Right atrium auricular region (tissue), 2 donors: ENCODE data around the gene DLG2. TPM values are rescaled to one million over a fixed set of nuclear protein-coding genes. Genes with fewer than 3 reads are reported as not detected.
"Not testable (repeated sequence)": the region's sequence is repeated elsewhere in the genome, so short reads cannot be mapped to it uniquely, and the experiment has no call there.

Experiments used
- DNase-seq: peaks from one replicate; pipeline ENCODE4 v3.0.0-alpha.2; 2019; ENCODE audit warnings: low spot score
- H3K27ac ChIP-seq, 2 donors: fragments of 200-600 bp; sonication (generic); 1 replicate in 1 of 2; 2 replicates in 1 of 2; pipeline ENCODE4 v1.5.1; 2016 to 2019
- H3K27me3 ChIP-seq, 2 donors: fragments of 200-600 bp; sonication (generic); one replicate each; pipeline versions ENCODE4 v1.5.1 to v1.6.0; 2017 to 2019
- H3K36me3 ChIP-seq: fragments of 200-600 bp; sonication (generic); one replicate; pipeline ENCODE4 v1.5.1; 2016
- H3K4me1 ChIP-seq, 2 donors: fragments of 200-600 bp; sonication (generic); one replicate each; pipeline versions ENCODE4 v1.5.1 to v1.6.0; 2017 to 2019
- H3K4me3 ChIP-seq, 2 donors: fragments of 200-600 bp; sonication (generic); 1 replicate in 1 of 2; 2 replicates in 1 of 2; pipeline ENCODE4 v1.5.1; 2017 to 2019; ENCODE audit warnings: mild to moderate bottlenecking in 1 of 2, moderate library complexity in 1 of 2
- H3K9me3 ChIP-seq, 2 donors: fragments of 200-600 bp; sonication (generic); one replicate each; pipeline ENCODE4 v1.5.1; 2019
- total RNA-seq, 2 donors: library from RNA; depleted of rRNA; stranded (reverse); fragments of >200 nt; gene quantifications; one replicate each; pipeline ENCODE4 v1.1.0, GENCODE V29; 2016
- TF ChIP-seq, protein P1 (sequence below), 2 donors: fragments of 200-600 bp; sonication (generic); IDR thresholded peaks; one replicate each; pipeline ENCODE4 v1.5.1; 2019; ENCODE audit warnings: antibody characterized with exemption in 2 of 2

DLG2 gene
- total RNA-seq, 2 donors from 2014 or later = 6.6 to 6.7 TPM

DNA sequence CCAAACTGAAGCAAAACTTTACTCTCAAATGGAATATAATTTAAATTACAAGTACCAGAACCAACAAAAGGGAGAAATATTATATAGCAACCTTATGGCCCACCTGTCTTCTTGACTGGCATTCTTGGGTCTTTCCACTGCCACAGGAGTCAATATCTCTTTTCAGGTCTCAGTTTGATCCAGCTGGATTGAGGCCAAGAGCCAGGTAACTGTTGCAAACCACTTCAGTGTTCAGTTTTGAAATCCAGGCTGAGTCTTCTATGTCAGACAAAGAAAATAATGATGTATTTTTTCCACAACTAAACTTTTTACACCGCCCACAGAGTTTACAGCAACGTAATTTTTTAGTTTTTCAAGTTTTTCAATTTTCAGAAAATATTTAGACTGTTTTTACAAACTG, 648 bp downstream of the DLG2 start:
- peaks cover 0 to 24% of the 10 kb centered on the region in 2 donors for H3K4me1 ChIP-seq
- no peaks in the 10 kb centered on the region for H3K9me3 ChIP-seq
- H3K36me3 ChIP-seq = no peaks in the 10 kb centered on the region
- no peak for DNase-seq
- no peaks in the 10 kb centered on the region for H3K27me3 ChIP-seq
- TF ChIP-seq, protein P1, sequence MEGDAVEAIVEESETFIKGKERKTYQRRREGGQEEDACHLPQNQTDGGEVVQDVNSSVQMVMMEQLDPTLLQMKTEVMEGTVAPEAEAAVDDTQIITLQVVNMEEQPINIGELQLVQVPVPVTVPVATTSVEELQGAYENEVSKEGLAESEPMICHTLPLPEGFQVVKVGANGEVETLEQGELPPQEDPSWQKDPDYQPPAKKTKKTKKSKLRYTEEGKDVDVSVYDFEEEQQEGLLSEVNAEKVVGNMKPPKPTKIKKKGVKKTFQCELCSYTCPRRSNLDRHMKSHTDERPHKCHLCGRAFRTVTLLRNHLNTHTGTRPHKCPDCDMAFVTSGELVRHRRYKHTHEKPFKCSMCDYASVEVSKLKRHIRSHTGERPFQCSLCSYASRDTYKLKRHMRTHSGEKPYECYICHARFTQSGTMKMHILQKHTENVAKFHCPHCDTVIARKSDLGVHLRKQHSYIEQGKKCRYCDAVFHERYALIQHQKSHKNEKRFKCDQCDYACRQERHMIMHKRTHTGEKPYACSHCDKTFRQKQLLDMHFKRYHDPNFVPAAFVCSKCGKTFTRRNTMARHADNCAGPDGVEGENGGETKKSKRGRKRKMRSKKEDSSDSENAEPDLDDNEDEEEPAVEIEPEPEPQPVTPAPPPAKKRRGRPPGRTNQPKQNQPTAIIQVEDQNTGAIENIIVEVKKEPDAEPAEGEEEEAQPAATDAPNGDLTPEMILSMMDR (IDR thresholded peaks at IDR 0.05) = no peak
- peak overlapping the region; percentile 53 to 67 for H3K4me3 ChIP-seq
- H3K27ac ChIP-seq = peak overlapping the region; percentile 87 to 93

DNA sequence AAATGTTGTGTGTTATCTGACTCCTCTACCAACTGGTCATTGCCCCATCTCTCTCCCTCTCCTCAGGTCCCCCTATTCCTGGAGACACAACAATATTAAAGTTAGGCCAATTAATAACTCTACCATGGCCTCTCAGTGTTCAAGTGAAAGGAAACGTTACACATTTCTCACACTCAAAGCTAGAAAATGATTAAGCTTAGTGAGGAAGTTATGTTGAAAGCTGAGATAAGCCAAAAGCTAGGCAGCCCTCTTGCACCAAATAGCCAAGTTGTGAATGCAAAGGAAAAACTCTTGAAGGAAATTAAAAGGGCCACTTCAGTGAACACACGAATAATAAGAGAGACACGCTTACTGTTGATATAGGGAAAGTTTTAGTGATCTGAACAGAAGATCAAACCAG, 6.9 kb downstream of the DLG2 start:
- TF ChIP-seq, protein P1 (IDR thresholded peaks at IDR 0.05) = no peak
- Histone ChIP-seq H3K9me3 (no peaks in the 10 kb centered on the region), H3K27me3 (no peaks in the 10 kb centered on the region), H3K27ac (no peak overlapping the region), H3K4me3 (no peak overlapping the region), H3K36me3 (no peaks in the 10 kb centered on the region), H3K4me1 (peaks cover 0 to 2% of the 10 kb centered on the region in 2 donors)
- DNase-seq = no peak

DNA sequence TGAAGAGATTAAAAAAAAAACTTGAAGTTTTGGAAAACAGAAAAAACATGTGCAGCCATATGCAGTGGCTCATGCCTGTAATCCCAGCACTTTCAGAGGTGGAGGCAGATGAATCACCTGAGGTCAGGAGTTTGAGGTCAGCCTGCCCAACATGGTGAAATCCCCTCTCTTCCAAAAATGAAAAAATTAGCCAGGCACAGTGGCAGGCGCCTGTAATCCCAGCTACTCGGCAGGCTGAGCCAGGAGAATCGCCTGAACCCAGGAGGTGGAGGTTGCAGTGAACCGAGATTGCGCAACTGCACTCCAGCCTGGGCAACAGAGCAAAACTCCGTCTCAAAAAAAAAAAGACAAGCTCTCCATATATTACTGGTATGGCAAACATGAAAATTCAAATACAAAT, 7.6 kb downstream of the DLG2 start:
- TF ChIP-seq, protein P1 (IDR thresholded peaks at IDR 0.05) = no peak
- H3K27ac ChIP-seq = no peak overlapping the region
- DNase-seq = no peak
- no peaks in the 10 kb centered on the region for H3K9me3 ChIP-seq
- no peak overlapping the region for H3K4me3 ChIP-seq
- no peaks in the 10 kb centered on the region for H3K36me3 ChIP-seq
- H3K4me1 ChIP-seq = no peaks in the 10 kb centered on the region
- H3K27me3 ChIP-seq = no peaks in the 10 kb centered on the region

GRCh38 chr11:85611643-85612042, 15.5 kb downstream of the DLG2 start:
- not testable (repeated sequence) for H3K4me3 ChIP-seq, H3K4me1 ChIP-seq, H3K9me3 ChIP-seq, H3K27me3 ChIP-seq, DNase-seq, H3K27ac ChIP-seq, H3K36me3 ChIP-seq

DNA sequence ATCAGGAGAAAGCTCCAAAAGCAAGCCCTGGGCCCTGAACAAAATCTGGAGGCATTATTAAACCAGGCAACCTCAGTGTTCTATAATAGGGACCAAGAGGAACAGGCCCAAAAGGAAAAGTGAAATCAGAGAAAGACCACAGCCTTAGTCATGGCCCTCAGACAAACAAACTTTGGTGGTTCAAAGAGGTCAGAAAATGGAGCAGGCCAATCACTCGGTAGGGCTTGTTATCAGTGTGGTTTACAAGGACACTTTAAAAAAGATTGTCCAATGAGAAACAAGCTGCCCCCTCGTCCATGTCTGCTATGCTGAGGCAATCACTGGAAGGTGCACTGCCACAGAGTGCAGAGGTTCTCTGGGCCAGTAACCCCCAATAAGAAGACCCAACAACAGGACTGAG, 17.9 kb downstream of the DLG2 start:
- not testable (repeated sequence) for H3K36me3 ChIP-seq, H3K4me1 ChIP-seq, H3K27me3 ChIP-seq, H3K27ac ChIP-seq, DNase-seq, H3K4me3 ChIP-seq, H3K9me3 ChIP-seq

DNA sequence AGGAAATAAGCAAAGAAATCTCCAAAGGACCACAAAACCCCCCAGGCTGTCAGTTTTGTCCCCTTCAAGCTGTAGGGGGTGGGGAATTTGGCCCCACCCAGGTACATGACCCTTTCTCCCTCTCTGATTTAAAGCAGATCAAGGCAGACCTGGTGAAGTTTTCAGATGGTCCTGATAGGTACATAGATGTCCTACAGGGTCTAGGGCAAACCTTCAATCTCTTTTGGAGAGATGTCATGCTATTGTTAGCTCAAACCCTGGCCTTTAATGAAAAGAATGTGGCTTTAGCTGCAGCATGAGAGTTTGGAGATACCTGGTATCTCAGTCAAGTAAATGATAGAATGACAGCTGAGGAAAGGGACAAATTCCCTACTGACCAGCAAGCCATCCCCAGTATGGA, 18.5 kb downstream of the DLG2 start:
- H3K4me3 ChIP-seq, H3K27me3 ChIP-seq, H3K4me1 ChIP-seq, DNase-seq, H3K27ac ChIP-seq, H3K9me3 ChIP-seq, H3K36me3 ChIP-seq: not testable (repeated sequence)

DNA sequence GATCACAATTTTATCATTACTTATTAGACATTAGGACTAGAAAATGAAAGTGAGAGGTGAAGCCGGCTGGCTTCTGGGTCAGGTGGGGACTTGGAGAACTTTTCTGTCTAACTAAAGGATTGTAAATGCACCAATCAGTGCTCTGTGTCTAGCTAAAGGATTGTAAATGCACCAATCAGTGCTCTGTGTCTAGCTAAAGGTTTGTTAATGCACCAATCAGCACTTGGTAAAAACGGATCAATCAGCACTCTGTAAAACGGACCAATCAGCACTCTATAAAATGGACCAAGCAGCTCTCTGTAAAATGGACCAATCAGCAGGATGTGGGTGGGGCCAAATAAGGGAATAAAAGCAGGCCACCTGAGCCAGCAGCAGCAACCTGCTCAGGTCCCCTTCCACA, 20.9 kb downstream of the DLG2 start:
- not testable (repeated sequence) for H3K4me1 ChIP-seq, H3K9me3 ChIP-seq, DNase-seq, H3K4me3 ChIP-seq, H3K27me3 ChIP-seq, H3K27ac ChIP-seq, H3K36me3 ChIP-seq

DNA sequence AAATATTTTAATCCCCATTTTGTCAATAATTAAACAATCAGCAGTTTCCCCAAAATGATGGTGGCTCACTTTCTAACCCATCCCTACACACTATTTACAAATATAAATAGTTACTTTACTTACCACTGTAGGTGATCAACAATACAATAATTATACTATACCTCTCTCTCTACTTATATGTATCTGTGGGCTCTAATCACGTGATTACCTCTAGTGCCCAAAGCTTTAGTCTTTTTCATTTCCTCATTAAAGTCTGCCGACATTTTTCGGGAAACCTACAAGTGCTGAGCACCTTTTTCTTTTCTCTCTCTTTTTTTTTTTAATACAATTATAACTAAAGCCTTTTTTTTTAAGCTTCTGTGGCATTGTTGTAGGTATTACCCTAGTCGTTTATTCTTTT, 23.9 kb downstream of the DLG2 start:
- Histone ChIP-seq H3K27ac (no peak overlapping the region), H3K36me3 (no peaks in the 10 kb centered on the region), H3K27me3 (no peaks in the 10 kb centered on the region), H3K9me3 (no peaks in the 10 kb centered on the region), H3K4me1 (no peaks in the 10 kb centered on the region), H3K4me3 (no peak overlapping the region)
- DNase-seq = no peak
- TF ChIP-seq, protein P1 (IDR thresholded peaks at IDR 0.05) = no peak
